Transverse colon (tissue), 3 donors: Measurements from ENCODE around the gene KRT33B.

Source experiments
- EP300 ChIP-seq: sonication (generic); formaldehyde crosslinking; IDR thresholded peaks from one replicate; pipeline ENCODE4 v1.6.1; 2017; ENCODE audit warnings: antibody characterized with exemption, low read depth
- POLR2A ChIP-seq: fragments of 450-650 bp; IDR thresholded peaks from one replicate; pipeline ENCODE4 v1.6.1; 2016; ENCODE audit warnings: antibody characterized with exemption, mild to moderate bottlenecking, moderate library complexity
- TF ChIP-seq, protein P1 (sequence below), 5 experiments: fragments of 200-600 bp in 3 of 5; fragments of 450-650 bp in 2 of 5; sonication (generic) in 3 of 5; IDR thresholded peaks; 1 replicate in 2 of 5; 2 replicates in 3 of 5; pipeline ENCODE4 v1.5.1; 2016 to 2017; ENCODE audit warnings: antibody characterized with exemption in 5 of 5, inconsistent platforms in 3 of 5, mild to moderate bottlenecking in 2 of 5, moderate library complexity in 1 of 5

DNA sequence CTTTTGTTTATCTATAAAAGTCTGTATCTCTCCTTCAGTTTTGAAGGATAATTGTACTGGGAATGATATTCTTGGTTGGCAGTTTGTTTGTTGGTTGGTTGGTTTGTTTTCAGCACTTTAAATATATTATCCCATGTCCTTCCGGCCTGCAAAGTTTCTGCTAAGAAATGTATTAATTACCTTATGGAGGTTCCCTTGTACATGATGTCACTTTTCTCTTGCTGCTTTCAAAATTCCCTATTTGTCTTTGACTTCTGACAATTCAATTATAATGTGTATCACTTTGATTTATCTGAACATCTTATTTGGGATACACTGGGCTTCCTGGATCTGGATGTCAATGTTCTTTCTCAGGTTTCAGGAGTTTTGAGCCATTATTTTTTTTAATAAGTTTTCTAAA lies 16.6 kb upstream of the KRT33B start:
- TF ChIP-seq, protein P1, sequence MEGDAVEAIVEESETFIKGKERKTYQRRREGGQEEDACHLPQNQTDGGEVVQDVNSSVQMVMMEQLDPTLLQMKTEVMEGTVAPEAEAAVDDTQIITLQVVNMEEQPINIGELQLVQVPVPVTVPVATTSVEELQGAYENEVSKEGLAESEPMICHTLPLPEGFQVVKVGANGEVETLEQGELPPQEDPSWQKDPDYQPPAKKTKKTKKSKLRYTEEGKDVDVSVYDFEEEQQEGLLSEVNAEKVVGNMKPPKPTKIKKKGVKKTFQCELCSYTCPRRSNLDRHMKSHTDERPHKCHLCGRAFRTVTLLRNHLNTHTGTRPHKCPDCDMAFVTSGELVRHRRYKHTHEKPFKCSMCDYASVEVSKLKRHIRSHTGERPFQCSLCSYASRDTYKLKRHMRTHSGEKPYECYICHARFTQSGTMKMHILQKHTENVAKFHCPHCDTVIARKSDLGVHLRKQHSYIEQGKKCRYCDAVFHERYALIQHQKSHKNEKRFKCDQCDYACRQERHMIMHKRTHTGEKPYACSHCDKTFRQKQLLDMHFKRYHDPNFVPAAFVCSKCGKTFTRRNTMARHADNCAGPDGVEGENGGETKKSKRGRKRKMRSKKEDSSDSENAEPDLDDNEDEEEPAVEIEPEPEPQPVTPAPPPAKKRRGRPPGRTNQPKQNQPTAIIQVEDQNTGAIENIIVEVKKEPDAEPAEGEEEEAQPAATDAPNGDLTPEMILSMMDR (IDR thresholded peaks at IDR 0.05) = no peak
- TF ChIP-seq POLR2A (no peak), EP300 (no peak)
